Sigmoid colon (tissue), 7 donors: Measurements from ENCODE around the gene JDP2. TPM values are rescaled to one million over a fixed set of nuclear protein-coding genes. Genes with fewer than 3 reads are reported as not detected.
A peak's percentile ranks its signal among the peaks of the same experiment; 100 is the strongest.

ENCODE experiments used
- DNase-seq: peaks from one replicate; pipeline ENCODE4 v3.0.0-alpha.2; 2019
- H3K27ac ChIP-seq, 4 donors: fragments of 200-600 bp; sonication (generic); one replicate each; pipeline ENCODE4 v1.5.1; 2016 to 2019; ENCODE audit warnings: mild to moderate bottlenecking in 1 of 4
- H3K27me3 ChIP-seq, 3 donors: fragments of 200-600 bp; sonication (generic); one replicate each; pipeline ENCODE4 v1.5.1; 2019; ENCODE audit warnings: mild to moderate bottlenecking in 1 of 3
- H3K36me3 ChIP-seq, 4 donors: fragments of 200-600 bp; sonication (generic); one replicate each; pipeline ENCODE4 v1.5.1; 2016 to 2019
- H3K4me1 ChIP-seq, 4 donors: fragments of 200-600 bp; sonication (generic); one replicate each; pipeline ENCODE4 v1.5.1; 2017 to 2019
- H3K4me3 ChIP-seq, 4 donors: fragments of 200-600 bp; sonication (generic); one replicate each; pipeline ENCODE4 v1.5.1; 2017 to 2019; ENCODE audit warnings: mild to moderate bottlenecking in 2 of 4, moderate library complexity in 1 of 4
- H3K9me3 ChIP-seq, 4 donors: fragments of 200-600 bp in 3 of 4; sonication (generic) in 3 of 4; one replicate each; pipeline versions ENCODE4 v1.5.1 to v1.6.1; 2013 to 2019
- EP300 ChIP-seq, 4 donors: sonication (generic); formaldehyde crosslinking; IDR thresholded peaks; one replicate each; pipeline ENCODE4 v1.6.1; 2017; ENCODE audit warnings: antibody characterized with exemption in 4 of 4
- POLR2A ChIP-seq, 2 donors: fragments of 450-650 bp; IDR thresholded peaks; one replicate each; pipeline ENCODE4 v1.6.1; 2016; ENCODE audit warnings: antibody characterized with exemption in 2 of 2, mild to moderate bottlenecking in 2 of 2, moderate library complexity in 2 of 2
- POLR2AphosphoS5 ChIP-seq, 4 donors: sonication (generic); formaldehyde crosslinking; IDR thresholded peaks; one replicate each; pipeline ENCODE4 v1.6.1; 2017; ENCODE audit warnings: antibody characterized with exemption in 4 of 4
- WGBS, 2 donors: extraction: QIAGEN DNeasy Blood & Tissue Kit; methylation state at CpG; one replicate each; pipeline ENCODE4 v1.1.7; 2013; 5-methylcytosine and 5-hydroxymethylcytosine counted together
- intact Hi-C: fragments of 100-400 bp; cut with DNase I; formaldehyde crosslinking; loops from one replicate; pipeline ENCODE4 v1.15.1; 2023
- polyA plus RNA-seq, 3 donors: library from polyadenylated mRNA; stranded (reverse); fragments of 200-250 nt; gene quantifications; one replicate each; pipeline ENCODE4 v1.2.3, GENCODE V29; 2013
- total RNA-seq, 4 donors: library from RNA; depleted of rRNA; stranded (reverse); fragments of >200 nt; gene quantifications; one replicate each; pipeline ENCODE4 v1.1.0, GENCODE V29; 2016
- TF ChIP-seq, protein P1 (sequence below), 4 experiments: fragments of 450-650 bp in 3 of 4; fragments of 200-600 bp in 1 of 4; IDR thresholded peaks; one replicate each; pipeline ENCODE4 v1.5.1; 2016 to 2019; ENCODE audit warnings: antibody characterized with exemption in 4 of 4, mild to moderate bottlenecking in 3 of 4, moderate library complexity in 2 of 4
- donor health status: healthy with polysubstance abuse.
- donor health status: Bipolar disorder and iron deficiency.
- donor health status: healthy.

Gene JDP2
- total and polyA plus RNA-seq, 7 donors: 24.5 to 90.0 (median 54.9) TPM

DNA sequence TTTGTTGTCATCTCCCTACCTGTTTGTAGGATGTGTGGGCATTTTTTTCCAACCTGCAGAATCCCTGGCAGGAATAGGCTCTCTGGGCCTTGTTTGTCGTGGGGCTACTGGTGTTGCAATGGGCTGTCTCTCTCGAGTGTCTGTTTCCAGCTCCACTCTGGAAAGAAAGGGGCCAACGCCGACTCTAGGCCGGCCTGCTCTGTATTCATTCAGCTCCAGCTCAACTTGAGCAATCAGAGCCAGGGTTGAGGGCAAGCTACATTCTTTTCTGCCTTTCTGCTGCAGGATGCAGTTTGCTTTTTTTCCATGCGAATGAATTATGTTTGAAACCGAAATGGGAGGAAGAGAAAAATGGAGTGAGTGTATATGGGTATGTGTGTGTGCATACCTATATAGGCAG lies 2.3 kb downstream of the JDP2 start:
- intact Hi-C loops: no loop called here
- H3K27me3 ChIP-seq: no peaks in the 10 kb centered on the region
- peaks cover 0 to 76% (median 64%) of the 10 kb centered on the region in 4 donors for H3K4me1 ChIP-seq
- no peaks in the 10 kb centered on the region for H3K9me3 ChIP-seq
- H3K4me3 ChIP-seq: peak overlapping the region; percentile 1 to 78 (median 76)
- H3K36me3 ChIP-seq: peaks cover 0 to 24% (median 5%) of the 10 kb centered on the region in 4 donors
- TF ChIP-seq POLR2A (IDR thresholded peaks at IDR 0.05) (no peak), EP300 (IDR thresholded peaks at IDR 0.05) (no peak), POLR2AphosphoS5 (IDR thresholded peaks at IDR 0.05) (peak in 2 of 4 donors; percentile 4 to 17)
- TF ChIP-seq, protein P1, sequence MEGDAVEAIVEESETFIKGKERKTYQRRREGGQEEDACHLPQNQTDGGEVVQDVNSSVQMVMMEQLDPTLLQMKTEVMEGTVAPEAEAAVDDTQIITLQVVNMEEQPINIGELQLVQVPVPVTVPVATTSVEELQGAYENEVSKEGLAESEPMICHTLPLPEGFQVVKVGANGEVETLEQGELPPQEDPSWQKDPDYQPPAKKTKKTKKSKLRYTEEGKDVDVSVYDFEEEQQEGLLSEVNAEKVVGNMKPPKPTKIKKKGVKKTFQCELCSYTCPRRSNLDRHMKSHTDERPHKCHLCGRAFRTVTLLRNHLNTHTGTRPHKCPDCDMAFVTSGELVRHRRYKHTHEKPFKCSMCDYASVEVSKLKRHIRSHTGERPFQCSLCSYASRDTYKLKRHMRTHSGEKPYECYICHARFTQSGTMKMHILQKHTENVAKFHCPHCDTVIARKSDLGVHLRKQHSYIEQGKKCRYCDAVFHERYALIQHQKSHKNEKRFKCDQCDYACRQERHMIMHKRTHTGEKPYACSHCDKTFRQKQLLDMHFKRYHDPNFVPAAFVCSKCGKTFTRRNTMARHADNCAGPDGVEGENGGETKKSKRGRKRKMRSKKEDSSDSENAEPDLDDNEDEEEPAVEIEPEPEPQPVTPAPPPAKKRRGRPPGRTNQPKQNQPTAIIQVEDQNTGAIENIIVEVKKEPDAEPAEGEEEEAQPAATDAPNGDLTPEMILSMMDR (IDR thresholded peaks at IDR 0.05): no peak
- H3K27ac ChIP-seq: peak overlapping the region; percentile 85 to 93 (median 89)
- WGBS, 2 donors: 72 to 75% methylated on average over 7 of the region's 7 CpGs
- peak; percentile 88 for DNase-seq

DNA sequence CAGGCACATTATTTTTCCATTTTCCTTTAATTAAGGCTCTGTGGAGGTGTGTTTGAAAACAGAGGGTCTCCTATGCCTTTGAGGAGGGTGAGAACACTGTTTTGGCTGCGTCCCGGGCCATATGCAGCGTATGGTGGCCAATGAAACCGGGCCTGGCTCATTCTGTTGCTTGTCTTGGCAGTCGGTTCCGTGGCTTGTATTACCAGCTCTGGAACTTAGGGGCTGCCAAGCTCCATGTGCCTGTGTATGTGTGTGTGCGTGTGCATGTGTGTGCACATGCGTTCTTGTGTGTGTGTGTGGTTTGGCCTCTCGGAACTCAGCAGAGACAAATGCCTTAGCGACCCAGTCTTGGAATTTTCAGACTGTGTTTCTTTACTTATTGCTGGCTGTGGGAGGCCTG lies 2.7 kb downstream of the JDP2 start:
- H3K27ac ChIP-seq: peak overlapping the region; percentile 85 to 93 (median 89)
- intact Hi-C loops: no loop called here
- TF ChIP-seq, protein P1 (IDR thresholded peaks at IDR 0.05): no peak
- TF ChIP-seq POLR2AphosphoS5 (IDR thresholded peaks at IDR 0.05): peak in 2 of 4 donors; percentile 3 to 37
- H3K4me3 ChIP-seq: peak overlapping the region; percentile 1 to 78 (median 76)
- 68 to 78% methylated on average over 10 of the region's 10 CpGs for WGBS, 2 donors
- peaks cover 0 to 28% (median 8%) of the 10 kb centered on the region in 4 donors for H3K36me3 ChIP-seq
- no peaks in the 10 kb centered on the region for H3K9me3 ChIP-seq
- no peaks in the 10 kb centered on the region for H3K27me3 ChIP-seq
- H3K4me1 ChIP-seq: peaks cover 0 to 80% (median 68%) of the 10 kb centered on the region in 4 donors
- DNase-seq: no peak

DNA sequence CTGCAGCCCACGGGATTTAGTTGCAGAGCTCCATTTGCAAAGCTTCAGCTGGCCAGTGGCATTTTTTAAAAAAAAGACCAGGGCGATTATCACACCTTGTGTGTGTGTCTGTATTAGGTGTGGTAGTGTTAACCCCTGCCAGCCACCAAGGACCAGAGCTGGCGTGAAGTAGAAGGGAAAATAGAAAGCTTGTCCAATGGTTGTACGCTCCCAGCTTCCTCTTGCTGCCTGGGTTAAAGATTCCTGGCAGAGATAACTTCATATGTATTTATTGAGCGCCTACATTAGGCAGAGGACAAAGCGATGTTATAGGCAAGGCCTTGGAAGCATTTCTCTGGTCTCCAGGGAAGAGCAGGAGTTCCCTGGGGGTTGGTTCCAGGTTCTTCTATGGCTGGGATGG lies 3.2 kb downstream of the JDP2 start:
- intact Hi-C loops: no loop called here
- no peaks in the 10 kb centered on the region for H3K9me3 ChIP-seq
- H3K36me3 ChIP-seq: peaks cover 0 to 30% (median 11%) of the 10 kb centered on the region in 4 donors
- H3K4me3 ChIP-seq: peak overlapping the region in 3 of 4 donors; percentile 75 to 78 (median 77)
- 70% methylated on average over 6 of the region's 6 CpGs for WGBS, 2 donors
- H3K27me3 ChIP-seq: no peaks in the 10 kb centered on the region
- H3K27ac ChIP-seq: peak overlapping the region; percentile 85 to 93 (median 89)
- DNase-seq: no peak
- TF ChIP-seq, protein P1 (IDR thresholded peaks at IDR 0.05): no peak
- TF ChIP-seq POLR2A (IDR thresholded peaks at IDR 0.05) (no peak), POLR2AphosphoS5 (IDR thresholded peaks at IDR 0.05) (no peak), EP300 (IDR thresholded peaks at IDR 0.05) (no peak)
- H3K4me1 ChIP-seq: peaks cover 0 to 84% (median 72%) of the 10 kb centered on the region in 4 donors

DNA sequence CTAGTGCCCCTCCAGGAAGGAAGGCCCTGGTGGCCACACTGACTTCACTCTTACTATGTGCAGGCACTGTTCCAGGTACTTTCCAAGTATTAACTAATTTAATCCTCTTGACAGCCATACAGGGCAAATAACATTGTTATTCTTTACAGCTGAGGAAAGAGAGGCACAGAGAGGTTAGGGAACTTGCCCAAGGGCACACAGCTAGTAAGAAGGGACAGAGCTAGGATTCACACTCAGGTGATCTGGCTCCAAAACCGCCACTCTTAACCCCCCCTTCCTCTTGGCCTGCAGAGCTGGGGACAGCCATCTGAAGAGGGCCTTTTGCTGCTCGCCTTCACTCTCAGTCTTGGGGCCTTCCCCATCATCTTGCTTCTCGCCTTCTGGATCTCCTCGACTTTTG lies 4.0 kb downstream of the JDP2 start:
- H3K9me3 ChIP-seq: no peaks in the 10 kb centered on the region
- peaks cover 0 to 87% (median 72%) of the 10 kb centered on the region in 4 donors for H3K4me1 ChIP-seq
- peaks cover 0 to 36% (median 13%) of the 10 kb centered on the region in 4 donors for H3K36me3 ChIP-seq
- intact Hi-C loops: no loop called here
- TF ChIP-seq POLR2AphosphoS5 (IDR thresholded peaks at IDR 0.05): no peak
- TF ChIP-seq POLR2A (IDR thresholded peaks at IDR 0.05): no peak
- TF ChIP-seq EP300 (IDR thresholded peaks at IDR 0.05): no peak
- TF ChIP-seq, protein P1 (IDR thresholded peaks at IDR 0.05): no peak
- peak overlapping the region in 2 of 4 donors; percentile 88 to 90 for H3K27ac ChIP-seq
- DNase-seq: no peak
- H3K27me3 ChIP-seq: no peaks in the 10 kb centered on the region
- no peak overlapping the region for H3K4me3 ChIP-seq
- WGBS, 2 donors: 93 to 96% methylated on average over 4 of the region's 4 CpGs

DNA sequence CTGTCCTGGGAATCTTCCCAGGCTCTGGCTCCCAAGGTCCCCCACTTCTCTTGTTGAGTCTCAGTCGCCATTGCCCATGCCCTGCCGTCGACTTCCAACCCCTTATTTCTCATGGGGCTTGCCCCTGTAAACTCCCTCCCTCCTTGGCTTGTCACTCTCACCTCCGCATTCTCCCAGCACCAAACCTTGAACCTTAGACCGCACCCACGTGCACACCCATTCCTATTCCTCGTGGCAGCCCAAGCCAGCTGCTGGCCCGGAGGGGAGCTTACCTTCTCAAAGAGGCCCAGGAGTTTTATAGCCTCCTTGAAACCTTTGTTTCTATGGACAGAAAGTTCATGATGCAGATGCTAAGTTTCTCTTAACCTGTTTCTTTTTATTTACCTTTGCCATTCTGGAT lies 4.6 kb downstream of the JDP2 start:
- 27 to 81% methylated on average over 8 of the region's 8 CpGs for WGBS, 2 donors
- H3K9me3 ChIP-seq: no peaks in the 10 kb centered on the region
- intact Hi-C loops: no loop called here
- DNase-seq: no peak
- H3K36me3 ChIP-seq: peaks cover 0 to 41% (median 13%) of the 10 kb centered on the region in 4 donors
- peak overlapping the region in 2 of 4 donors; percentile 25 to 68 for H3K27ac ChIP-seq
- H3K27me3 ChIP-seq: no peaks in the 10 kb centered on the region
- TF ChIP-seq POLR2A (IDR thresholded peaks at IDR 0.05) (no peak), POLR2AphosphoS5 (IDR thresholded peaks at IDR 0.05) (no peak)
- TF ChIP-seq, protein P1 (IDR thresholded peaks at IDR 0.05): no peak
- H3K4me1 ChIP-seq: peaks cover 0 to 86% (median 70%) of the 10 kb centered on the region in 4 donors
- no peak overlapping the region for H3K4me3 ChIP-seq
